Tibial artery (tissue), 4 donors: ENCODE data around the gene SOCS2.

Experiments
- DNase-seq, 2 donors: peaks; one replicate each; pipeline ENCODE4 v3.0.0-alpha.2; 2019
- H3K27ac ChIP-seq, 2 donors: fragments of 200-600 bp; sonication (generic) in 1 of 2; 1 replicate in 1 of 2; 2 replicates in 1 of 2; pipeline ENCODE4 v1.5.1; 2018 to 2019; ENCODE audit warnings: mild to moderate bottlenecking in 1 of 2
- H3K27me3 ChIP-seq, 2 donors: fragments of 200-600 bp; sonication (generic) in 1 of 2; one replicate each; pipeline versions ENCODE4 v1.5.1 to v1.6.0; 2016 to 2019
- H3K36me3 ChIP-seq, 3 donors: fragments of 200-600 bp; sonication (generic) in 2 of 3; one replicate each; pipeline ENCODE4 v1.5.1; 2016 to 2019; ENCODE audit warnings: mild to moderate bottlenecking in 2 of 3
- H3K4me1 ChIP-seq, 4 donors: fragments of 200-600 bp; sonication (generic) in 2 of 4; 1 replicate in 3 of 4; 2 replicates in 1 of 4; pipeline ENCODE4 v1.5.1; 2016 to 2019
- H3K4me3 ChIP-seq, 2 donors: fragments of 200-600 bp; sonication (generic) in 1 of 2; 1 replicate in 1 of 2; 2 replicates in 1 of 2; pipeline ENCODE4 v1.5.1; 2018 to 2019; ENCODE audit warnings: mild to moderate bottlenecking in 2 of 2
- H3K9me3 ChIP-seq, 3 donors: fragments of 200-600 bp; sonication (generic) in 1 of 3; one replicate each; pipeline ENCODE4 v1.5.1; 2016 to 2019
- CTCF ChIP-seq, 2 experiments: fragments of 200-600 bp in 1 of 2; fragments of 450-650 bp in 1 of 2; IDR thresholded peaks; one replicate each; pipeline ENCODE4 v1.5.1; 2017 to 2019; ENCODE audit warnings: antibody characterized with exemption in 2 of 2, mild to moderate bottlenecking in 1 of 2, moderate library complexity in 1 of 2
- intact Hi-C: fragments of 100-400 bp; cut with DNase I; formaldehyde crosslinking; loops from one replicate; pipeline ENCODE4 v1.15.0; 2023; ENCODE audit warnings: low total_unique reads

SOCS2 gene

GRCh38 chr12:93595351-93595750 is 22.9 kb downstream of the SOCS2 start:
- intact Hi-C loops = no loop called here

GRCh38 chr12:93597608-93598007 is 25.1 kb downstream of the SOCS2 start:
- TF ChIP-seq CTCF (IDR thresholded peaks at IDR 0.05) = no peak

More at GRCh38 chr12:93595351-93595750, 22.9 kb downstream of the SOCS2 start:
- Histone ChIP-seq H3K36me3 (no peaks in the 10 kb centered on the region), H3K4me3 (no peak overlapping the region), H3K9me3 (no peaks in the 10 kb centered on the region), H3K27ac (peak overlapping the region in 1 of 2 donors; percentile 16), H3K4me1 (peaks cover 0 to 11% (median 3%) of the 10 kb centered on the region in 4 donors), H3K27me3 (peaks cover 0 to 12% of the 10 kb centered on the region in 2 donors)
- no peak for TF ChIP-seq CTCF (IDR thresholded peaks at IDR 0.05)
- no peak for DNase-seq

GRCh38 chr12:93599192-93599591 is 26.7 kb downstream of the SOCS2 start:
- no peak overlapping the region for H3K27ac ChIP-seq
- intact Hi-C loops = no loop called here
- peaks cover 0 to 2% of the 10 kb centered on the region in 2 donors for H3K27me3 ChIP-seq
- H3K4me1 ChIP-seq = peaks cover 0 to 15% (median 8%) of the 10 kb centered on the region in 4 donors
- TF ChIP-seq CTCF (IDR thresholded peaks at IDR 0.05) = no peak
- no peaks in the 10 kb centered on the region for H3K9me3 ChIP-seq
- no peaks in the 10 kb centered on the region for H3K36me3 ChIP-seq
- no peak overlapping the region for H3K4me3 ChIP-seq
- no peak for DNase-seq

More at GRCh38 chr12:93597608-93598007, 25.1 kb downstream of the SOCS2 start:
- Histone ChIP-seq H3K27me3 (peaks cover 0 to 9% of the 10 kb centered on the region in 2 donors), H3K4me3 (no peak overlapping the region), H3K27ac (no peak overlapping the region), H3K4me1 (peaks cover 0 to 3% (median 1%) of the 10 kb centered on the region in 4 donors), H3K9me3 (no peaks in the 10 kb centered on the region), H3K36me3 (no peaks in the 10 kb centered on the region)
- DNase-seq = no peak
- intact Hi-C loops = no loop called here

GRCh38 chr12:93601591-93601990 is 29.1 kb downstream of the SOCS2 start:
- H3K4me1 ChIP-seq = peaks cover 0 to 15% (median 8%) of the 10 kb centered on the region in 4 donors
- no peaks in the 10 kb centered on the region for H3K36me3 ChIP-seq
- no peak overlapping the region for H3K27ac ChIP-seq
- H3K4me3 ChIP-seq = no peak overlapping the region
- H3K9me3 ChIP-seq = no peaks in the 10 kb centered on the region
- H3K27me3 ChIP-seq = no peaks in the 10 kb centered on the region
- intact Hi-C loops = no loop called here
- DNase-seq = no peak
- no peak for TF ChIP-seq CTCF (IDR thresholded peaks at IDR 0.05)

- H3K27ac ChIP-seq = peak overlapping the region in 1 of 2 donors; percentile 32
- no peak overlapping the region for H3K4me3 ChIP-seq
- H3K9me3 ChIP-seq = no peaks in the 10 kb centered on the region
- no peaks in the 10 kb centered on the region for H3K36me3 ChIP-seq
- H3K4me1 ChIP-seq = peaks cover 0 to 15% (median 8%) of the 10 kb centered on the region in 4 donors
- no peak for DNase-seq
- TF ChIP-seq CTCF (IDR thresholded peaks at IDR 0.05) = no peak
- intact Hi-C loops = no loop called here
- no peaks in the 10 kb centered on the region for H3K27me3 ChIP-seq
Measured at GRCh38 chr12:93602897-93603668, 30.6 kb downstream of the SOCS2 start.
